ENCODE measurements around the gene NT5M.

The NT5M gene

GRCh38 chr17:17303847-17304490 lies 796 bp downstream of the NT5M start:
- no peak for DNase-seq

- no peak for DNase-seq
Measured at GRCh38 chr17:17304521-17304985, 1.4 kb downstream of the NT5M start.

GRCh38 chr17:17305281-17305801 lies 2.2 kb downstream of the NT5M start:
- DNase-seq: peak; percentile 76

- no peak for DNase-seq
Measured at GRCh38 chr17:17309356-17309755, 6.2 kb downstream of the NT5M start.

- DNase-seq: peak; percentile 78
Measured at GRCh38 chr17:17313350-17313991, 10.3 kb downstream of the NT5M start.

GRCh38 chr17:17314501-17315071 lies 11.4 kb downstream of the NT5M start:
- DNase-seq: no peak

- DNase-seq: peak; percentile 22
Measured at GRCh38 chr17:17315142-17315821, 12.1 kb downstream of the NT5M start.

GRCh38 chr17:17320188-17320910 lies 17.2 kb downstream of the NT5M start:
- no peak for DNase-seq

GRCh38 chr17:17320911-17321220 lies 17.7 kb downstream of the NT5M start:
- no peak for DNase-seq

- DNase-seq: no peak
Measured at GRCh38 chr17:17321356-17322025, 18.3 kb downstream of the NT5M start.

GRCh38 chr17:17322516-17323510 lies 19.6 kb downstream of the NT5M start:
- no peak for DNase-seq

GRCh38 chr17:17324616-17325015 lies 21.4 kb downstream of the NT5M start:
- DNase-seq: no peak

GRCh38 chr17:17325228-17325627 lies 22.1 kb downstream of the NT5M start:
- no peak for DNase-seq

- no peak for DNase-seq
Measured at GRCh38 chr17:17325816-17326215, 22.6 kb downstream of the NT5M start.

- DNase-seq: no peak
Measured at GRCh38 chr17:17326275-17326875, 23.2 kb downstream of the NT5M start.

GRCh38 chr17:17328251-17328650 lies 25.1 kb downstream of the NT5M start:
- DNase-seq: no peak

- DNase-seq: no peak
Measured at GRCh38 chr17:17341452-17341851, 38.3 kb downstream of the NT5M start.

GRCh38 chr17:17342242-17342945 lies 39.2 kb downstream of the NT5M start:
- DNase-seq: no peak

GRCh38 chr17:17343160-17343735 lies 40.1 kb downstream of the NT5M start:
- no peak for DNase-seq
